Thoracic aorta (tissue), 2 donors: ENCODE measurements around the gene MUC5B. TPM values are rescaled to one million over a fixed set of nuclear protein-coding genes. Genes with fewer than 3 reads are reported as not detected.
A peak's percentile ranks its signal among the peaks of the same experiment; 100 is the strongest.

Experiments
- ATAC-seq: fragments of 150-250 bp; one replicate; pipeline ENCODE4 v1.8.0; 2017; ENCODE audit warnings: low read depth; ENCODE audit not compliant: insufficient number of reproducible peaks, low FRiP score
- DNase-seq: peaks from one replicate; pipeline ENCODE4 v3.0.0-alpha.2; 2020; ENCODE audit warnings: low spot score
- H3K27ac ChIP-seq, 2 donors: fragments of 200-600 bp; sonication (generic); 1 replicate in 1 of 2; 2 replicates in 1 of 2; pipeline ENCODE4 v1.5.1; 2016; ENCODE audit warnings: mild to moderate bottlenecking in 2 of 2, moderate library complexity in 2 of 2
- H3K27me3 ChIP-seq: fragments of 200-600 bp; sonication (generic); replicated peaks from 2 replicates; pipeline ENCODE4 v1.6.0; 2016; ENCODE audit warnings: mild to moderate bottlenecking; ENCODE audit not compliant: insufficient read depth
- H3K36me3 ChIP-seq: fragments of 200-600 bp; sonication (generic); one replicate; pipeline ENCODE4 v1.5.1; 2016
- H3K4me1 ChIP-seq, 2 donors: fragments of 200-600 bp; sonication (generic); 1 replicate in 1 of 2; 2 replicates in 1 of 2; pipeline versions ENCODE4 v1.5.1 to v1.6.0; 2016; ENCODE audit warnings: low read depth in 2 of 2, mild to moderate bottlenecking in 1 of 2; ENCODE audit not compliant: control insufficient read depth in 1 of 2
- H3K4me3 ChIP-seq: fragments of 200-600 bp; sonication (generic); 2 replicates; pipeline ENCODE4 v1.5.1; 2016; ENCODE audit warnings: mild to moderate bottlenecking
- H3K9me3 ChIP-seq: fragments of 200-600 bp; sonication (generic); 2 replicates; pipeline ENCODE4 v1.5.1; 2016
- CTCF ChIP-seq: fragments of 200-600 bp; sonication (generic); IDR thresholded peaks from one replicate; pipeline ENCODE4 v1.5.1; 2019; ENCODE audit warnings: antibody characterized with exemption
- total RNA-seq, 2 donors: library from RNA; depleted of rRNA; stranded (reverse); fragments of >200 nt; gene quantifications; one replicate each; pipeline versions ENCODE4 v1.1.0 to v1.2.3, GENCODE V29; 2016

The MUC5B gene
- total RNA-seq, 2 donors from 2014 or later = not detected

DNA sequence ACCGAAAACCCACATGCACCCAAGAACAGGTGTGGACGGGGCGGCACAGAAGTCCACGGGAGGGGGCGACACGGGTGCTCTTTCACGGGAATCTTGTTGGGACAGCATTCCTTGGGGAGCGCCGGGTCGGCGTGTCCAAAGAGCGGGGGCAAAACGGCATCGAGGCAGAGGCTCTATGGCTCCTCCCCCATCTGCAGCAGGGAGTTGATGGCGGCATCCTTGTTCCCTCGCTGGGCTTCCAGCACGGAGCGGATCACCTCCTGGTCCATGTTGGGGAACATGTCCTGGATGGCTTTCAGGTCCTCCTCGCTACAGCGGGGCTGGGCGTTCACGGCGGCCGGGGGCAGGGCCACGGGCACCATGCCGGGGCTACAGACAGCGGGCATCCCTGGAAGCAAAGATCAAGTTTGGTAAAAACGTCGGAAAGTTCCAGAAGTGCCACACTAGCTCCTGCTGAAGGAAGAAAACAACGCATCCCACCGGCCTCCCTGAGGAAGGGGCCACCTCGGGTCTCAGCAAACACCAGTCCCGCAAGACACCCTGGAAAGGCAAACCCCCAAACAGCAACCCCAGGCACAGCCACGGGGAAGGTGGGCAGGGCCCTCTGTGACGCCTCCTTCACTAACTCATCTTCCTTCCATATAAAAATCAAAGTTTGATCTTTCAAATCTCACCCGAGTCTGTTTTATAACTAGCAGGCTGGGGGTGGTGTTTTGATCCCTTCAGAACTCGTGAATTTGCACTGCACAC is 54.2 kb downstream of the MUC5B start:
- TF ChIP-seq CTCF = no peak

GRCh38 chr11:1277936-1278512 is 55.2 kb downstream of the MUC5B start:
- Histone ChIP-seq H3K9me3 (no peaks in the 10 kb centered on the region), H3K27me3 (no peaks in the 10 kb centered on the region), H3K4me3 (no peak overlapping the region), H3K36me3 (peaks cover 34% of the 10 kb centered on the region), H3K27ac (no peak overlapping the region), H3K4me1 (peaks cover 3 to 15% of the 10 kb centered on the region in 2 donors)
- DNase-seq (no peak), ATAC-seq (no peak)
- no peak for TF ChIP-seq CTCF

More for the DNA sequence above, 54.2 kb downstream of the MUC5B start:
- Histone ChIP-seq H3K4me1 (peaks cover 3 to 15% of the 10 kb centered on the region in 2 donors), H3K27ac (peak overlapping the region; percentile 57 to 84), H3K4me3 (no peak overlapping the region), H3K36me3 (peaks cover 33% of the 10 kb centered on the region), H3K9me3 (no peaks in the 10 kb centered on the region), H3K27me3 (no peaks in the 10 kb centered on the region)
- ATAC-seq (no peak), DNase-seq (no peak)

DNA sequence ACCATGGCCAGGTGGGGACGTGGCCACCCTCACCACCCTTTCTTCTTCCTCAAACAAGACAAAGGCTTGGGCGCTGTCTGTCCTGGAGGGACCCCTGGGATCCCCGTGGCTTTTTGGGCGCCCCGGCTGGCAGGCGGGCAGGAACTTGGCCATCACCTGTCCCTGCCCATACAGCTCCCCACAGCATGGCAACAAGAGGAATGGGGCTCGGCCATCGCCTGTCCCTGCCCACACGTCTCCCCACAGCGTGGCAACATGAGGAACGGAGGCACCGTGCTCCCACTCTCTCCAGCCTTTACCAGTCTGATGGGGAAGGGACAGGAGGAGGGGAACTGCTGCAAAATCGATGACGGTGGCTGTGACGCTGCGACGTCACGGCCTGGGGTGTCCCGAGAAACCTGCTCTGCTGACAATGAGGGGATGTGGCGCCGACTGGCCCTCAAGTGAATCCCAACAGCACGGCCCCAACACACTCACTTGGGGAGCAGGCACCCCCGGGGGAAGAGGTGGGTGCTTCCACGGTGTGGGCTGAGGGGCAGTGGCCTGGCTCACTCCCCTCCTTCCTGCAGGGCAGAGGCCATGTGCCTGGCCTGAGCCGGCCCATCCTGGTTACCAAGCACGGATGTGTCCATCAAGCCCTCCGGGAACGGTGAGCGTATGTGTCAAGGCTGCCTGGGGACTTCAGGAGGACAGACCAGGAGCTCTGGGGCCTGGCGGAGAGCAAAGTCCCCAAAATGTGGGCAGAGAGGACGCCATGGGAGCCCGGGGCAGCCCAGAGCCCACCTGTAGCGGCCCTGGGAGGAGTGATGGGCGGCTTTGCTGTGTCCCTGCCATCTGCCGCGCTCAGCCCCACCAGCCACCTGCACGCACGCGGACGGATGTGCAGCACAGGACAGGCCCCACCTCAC is 56.2 kb downstream of the MUC5B start:
- no peak for ATAC-seq
- DNase-seq = no peak
- H3K4me1 ChIP-seq = peaks cover 3 to 15% of the 10 kb centered on the region in 2 donors
- no peak for TF ChIP-seq CTCF
- peaks cover 40% of the 10 kb centered on the region for H3K36me3 ChIP-seq
- H3K9me3 ChIP-seq = no peaks in the 10 kb centered on the region
- H3K4me3 ChIP-seq = no peak overlapping the region
- H3K27ac ChIP-seq = no peak overlapping the region
- no peaks in the 10 kb centered on the region for H3K27me3 ChIP-seq

DNA sequence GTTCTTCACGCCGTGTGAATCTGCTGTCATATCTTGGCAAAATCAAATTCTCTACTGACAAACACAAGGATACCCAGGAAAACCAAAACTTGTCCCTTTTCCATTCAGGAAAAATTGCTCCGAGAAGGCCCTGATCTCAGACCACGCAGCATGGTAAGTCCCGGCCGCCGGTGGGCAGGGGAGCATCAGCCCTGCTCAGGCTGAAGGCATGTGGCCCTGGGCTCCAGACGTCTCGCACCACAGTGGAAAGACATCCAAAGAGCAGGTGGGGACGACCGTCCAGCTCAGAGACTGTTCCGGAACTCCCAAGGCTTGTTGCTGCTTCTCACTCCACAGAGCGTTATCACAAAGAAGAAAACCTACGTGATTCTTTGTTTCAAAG is 56.8 kb downstream of the MUC5B start:
- Histone ChIP-seq H3K36me3 (peaks cover 47% of the 10 kb centered on the region), H3K9me3 (no peaks in the 10 kb centered on the region), H3K27ac (no peak overlapping the region), H3K27me3 (no peaks in the 10 kb centered on the region), H3K4me3 (no peak overlapping the region), H3K4me1 (peaks cover 3 to 15% of the 10 kb centered on the region in 2 donors)
- ATAC-seq (no peak), DNase-seq (no peak)
- TF ChIP-seq CTCF = no peak
